Natural killer cell (primary cell): Measurements from ENCODE around the gene CDK13. TPM values are rescaled to one million over a fixed set of nuclear protein-coding genes. Genes with fewer than 3 reads are reported as not detected.

Source experiments
- ATAC-seq, 3 donors: fragments of 150-1000 bp in 2 of 3; fragments of 200-7000 bp in 1 of 3; cut with Tn5 transposase; 1 replicate in 1 of 3; 2 replicates in 2 of 3; pipeline ENCODE4 v1.10.0; 2021; ENCODE audit warnings: mild to moderate bottlenecking in 2 of 3, moderate library complexity in 2 of 3
- DNase-seq, 2 donors: peaks; one replicate each; pipeline versions ENCODE4 v3.0.0 to v3.0.0-alpha.2; 2013 to 2021; ENCODE audit warnings: mixed read lengths in 1 of 2
- H3K27ac ChIP-seq: one replicate; pipeline ENCODE4 v1.5.1; 2013; ENCODE audit warnings: mild to moderate bottlenecking, low read length
- H3K27me3 ChIP-seq: one replicate; pipeline ENCODE4 v1.6.1; 2013; ENCODE audit warnings: low read length; ENCODE audit not compliant: control insufficient read depth, insufficient read depth
- H3K36me3 ChIP-seq: one replicate; pipeline ENCODE4 v1.6.1; 2013; ENCODE audit warnings: low read length; ENCODE audit not compliant: control insufficient read depth, insufficient read depth
- H3K4me1 ChIP-seq: one replicate; pipeline ENCODE4 v1.6.1; 2013; ENCODE audit warnings: low read length; ENCODE audit not compliant: control insufficient read depth, insufficient read depth
- H3K4me3 ChIP-seq: one replicate; pipeline ENCODE4 v1.5.1; 2013; ENCODE audit warnings: low read length
- H3K9me3 ChIP-seq: one replicate; pipeline ENCODE4 v1.6.1; 2013; ENCODE audit warnings: low read length; ENCODE audit not compliant: control insufficient read depth, insufficient read depth
- H3K27ac Mint-ChIP-seq, 2 donors: one replicate each; pipeline ENCODE4 v1.8.0; 2022; ENCODE audit warnings: mild to moderate bottlenecking in 2 of 2, mixed read lengths in 2 of 2, moderate library complexity in 1 of 2
- H3K27me3 Mint-ChIP-seq, 2 donors: one replicate each; pipeline ENCODE4 v1.8.0; 2022; ENCODE audit warnings: low read depth in 2 of 2, mixed read lengths in 2 of 2
- H3K36me3 Mint-ChIP-seq: one replicate; pipeline ENCODE4 v1.8.0; 2022; ENCODE audit warnings: mixed read lengths
- H3K4me1 Mint-ChIP-seq, 2 donors: one replicate each; pipeline ENCODE4 v1.8.0; 2022; ENCODE audit warnings: mixed read lengths in 2 of 2
- H3K4me3 Mint-ChIP-seq: one replicate; pipeline ENCODE4 v1.8.0; 2022; ENCODE audit warnings: mild to moderate bottlenecking, moderate library complexity, mixed read lengths
- H3K9me3 Mint-ChIP-seq, 2 donors: one replicate each; pipeline ENCODE4 v1.8.0; 2022; ENCODE audit warnings: mixed read lengths in 2 of 2
- WGBS: methylation state at CpG from one replicate; pipeline ENCODE4 v1.1.7; 2013; ENCODE audit warnings: missing lambda C conversion rate; ENCODE audit not compliant: insufficient coverage; 5-methylcytosine and 5-hydroxymethylcytosine counted together
- intact Hi-C: fragments of 100-400 bp; cut with micrococcal nuclease; formaldehyde crosslinking; loops from one replicate; pipeline ENCODE4 v1.14.2; 2022
- total RNA-seq, 4 donors: library from RNA; stranded (reverse); fragments of 120-200 nt in 1 of 4; gene quantifications; one replicate each; pipeline versions ENCODE4 v1.2.3 to v1.2.4, GENCODE V29; 2013 to 2022
- TF ChIP-seq, protein P1 (sequence below): fragments of 200-600 bp; IDR thresholded peaks from one replicate; pipeline ENCODE4 v1.8.0; 2022; ENCODE audit warnings: antibody characterized with exemption

CDK13 gene
- total RNA-seq, 3 donors from 2014 or later (not counting 1 experiment from before 2014, with no cell fraction given), result 149 to 179 (median 163) TPM

DNA sequence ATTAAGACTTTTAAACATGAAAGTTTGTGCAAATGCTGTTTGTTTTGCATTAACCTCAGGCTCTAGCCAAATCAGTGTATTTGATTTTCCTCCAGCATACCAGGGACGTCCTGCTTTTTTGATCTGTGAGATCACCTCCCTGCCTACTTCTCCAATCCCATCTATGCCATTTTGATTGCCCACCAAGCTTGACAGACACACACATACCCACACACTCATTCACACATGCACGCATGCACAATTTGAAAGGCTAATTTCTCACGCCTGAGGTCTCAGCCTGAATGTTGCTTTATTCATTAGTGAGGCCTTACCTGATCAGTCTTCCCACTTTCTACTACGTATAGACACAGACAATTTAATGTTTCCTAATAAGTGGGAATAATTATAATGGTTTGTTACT, 53.5 kb downstream of the CDK13 start:
- Histone ChIP-seq H3K4me1 (no peaks in the 10 kb centered on the region), H3K27me3 (no peaks in the 10 kb centered on the region), H3K27ac (no peak overlapping the region), H3K4me3 (no peak overlapping the region), H3K36me3 (peaks cover 30% of the 10 kb centered on the region), H3K9me3 (no peaks in the 10 kb centered on the region)
- no peak overlapping the region for H3K4me3 Mint-ChIP-seq
- intact Hi-C loops, result no loop called here
- H3K9me3 Mint-ChIP-seq, result no peaks in the 10 kb centered on the region
- peak overlapping the region; percentile 22 to 29 for H3K27ac Mint-ChIP-seq
- peaks cover 11 to 17% of the 10 kb centered on the region in 2 donors for H3K4me1 Mint-ChIP-seq
- WGBS, result 87% methylated on average over 3 of the region's 4 CpGs
- H3K36me3 Mint-ChIP-seq, result no peaks in the 10 kb centered on the region
- ATAC-seq, result no peak
- no peaks in the 10 kb centered on the region for H3K27me3 Mint-ChIP-seq
- TF ChIP-seq, protein P1, sequence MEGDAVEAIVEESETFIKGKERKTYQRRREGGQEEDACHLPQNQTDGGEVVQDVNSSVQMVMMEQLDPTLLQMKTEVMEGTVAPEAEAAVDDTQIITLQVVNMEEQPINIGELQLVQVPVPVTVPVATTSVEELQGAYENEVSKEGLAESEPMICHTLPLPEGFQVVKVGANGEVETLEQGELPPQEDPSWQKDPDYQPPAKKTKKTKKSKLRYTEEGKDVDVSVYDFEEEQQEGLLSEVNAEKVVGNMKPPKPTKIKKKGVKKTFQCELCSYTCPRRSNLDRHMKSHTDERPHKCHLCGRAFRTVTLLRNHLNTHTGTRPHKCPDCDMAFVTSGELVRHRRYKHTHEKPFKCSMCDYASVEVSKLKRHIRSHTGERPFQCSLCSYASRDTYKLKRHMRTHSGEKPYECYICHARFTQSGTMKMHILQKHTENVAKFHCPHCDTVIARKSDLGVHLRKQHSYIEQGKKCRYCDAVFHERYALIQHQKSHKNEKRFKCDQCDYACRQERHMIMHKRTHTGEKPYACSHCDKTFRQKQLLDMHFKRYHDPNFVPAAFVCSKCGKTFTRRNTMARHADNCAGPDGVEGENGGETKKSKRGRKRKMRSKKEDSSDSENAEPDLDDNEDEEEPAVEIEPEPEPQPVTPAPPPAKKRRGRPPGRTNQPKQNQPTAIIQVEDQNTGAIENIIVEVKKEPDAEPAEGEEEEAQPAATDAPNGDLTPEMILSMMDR, result no peak
- DNase-seq, result no peak

DNA sequence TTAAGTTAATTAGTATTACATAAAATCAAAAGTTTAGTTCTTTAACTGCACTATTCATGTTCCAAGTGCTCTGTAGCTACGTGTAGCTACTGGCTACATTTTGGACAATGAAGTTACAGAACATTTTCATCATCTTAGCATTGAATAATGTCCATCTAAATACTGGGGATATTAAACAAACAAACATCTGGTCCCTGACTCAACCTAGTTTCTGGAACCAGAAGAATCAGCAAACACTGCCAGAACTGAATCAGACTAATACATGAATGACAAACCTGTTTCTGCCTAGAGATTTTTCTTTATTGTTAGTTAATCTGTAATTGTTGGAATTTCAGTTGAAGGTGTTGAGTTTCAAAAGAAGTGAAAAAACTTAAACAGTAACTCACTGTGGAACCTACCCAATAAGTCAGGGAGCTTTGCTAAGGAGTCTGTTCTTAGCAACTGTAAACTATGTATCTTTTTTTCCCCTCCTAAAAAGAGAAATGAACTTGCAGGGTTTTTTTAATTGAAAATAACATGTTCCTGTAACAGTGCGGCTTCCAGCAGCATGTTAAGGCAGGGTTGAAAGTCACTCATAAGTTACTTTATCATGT, 58.3 kb downstream of the CDK13 start:
- Histone ChIP-seq H3K27ac (no peak overlapping the region), H3K27me3 (no peaks in the 10 kb centered on the region), H3K4me1 (no peaks in the 10 kb centered on the region), H3K4me3 (no peak overlapping the region), H3K9me3 (no peaks in the 10 kb centered on the region), H3K36me3 (peaks cover 24% of the 10 kb centered on the region)
- 94% methylated on average over 1 of the region's 2 CpGs for WGBS
- TF ChIP-seq, protein P1, result no peak
- no peak for DNase-seq
- intact Hi-C loops, result no loop called here
- peak overlapping the region in 1 of 2 donors; percentile 38 for H3K27ac Mint-ChIP-seq
- no peak overlapping the region for H3K4me3 Mint-ChIP-seq
- ATAC-seq, result no peak
- H3K9me3 Mint-ChIP-seq, result no peaks in the 10 kb centered on the region
- H3K4me1 Mint-ChIP-seq, result peaks cover 18 to 20% of the 10 kb centered on the region in 2 donors
- no peaks in the 10 kb centered on the region for H3K36me3 Mint-ChIP-seq
- no peaks in the 10 kb centered on the region for H3K27me3 Mint-ChIP-seq

DNA sequence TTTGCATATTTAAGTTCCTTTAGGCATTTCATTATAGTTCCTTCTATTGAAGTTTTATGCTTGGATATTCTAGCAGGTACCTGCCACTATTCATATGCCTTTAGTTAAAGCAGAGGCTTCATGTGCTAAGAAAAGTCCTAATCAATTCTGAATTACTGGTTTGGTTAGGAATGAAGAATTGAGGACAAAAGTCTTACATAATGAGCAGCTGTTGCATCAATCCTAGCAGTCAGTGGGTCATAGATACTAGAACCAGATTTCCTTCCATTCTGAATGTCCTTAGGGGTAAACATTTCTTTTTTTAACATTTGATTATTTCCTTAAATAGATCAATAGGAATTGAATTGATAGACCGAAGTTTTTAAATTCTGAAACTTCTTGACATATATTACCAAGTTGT, 59.2 kb downstream of the CDK13 start:
- Histone ChIP-seq H3K27me3 (no peaks in the 10 kb centered on the region), H3K9me3 (no peaks in the 10 kb centered on the region), H3K36me3 (peaks cover 21% of the 10 kb centered on the region), H3K27ac (no peak overlapping the region), H3K4me3 (no peak overlapping the region), H3K4me1 (no peaks in the 10 kb centered on the region)
- WGBS, result no CpG with 5 or more reads among the region's 1 CpG
- intact Hi-C loops, result no loop called here
- ATAC-seq (no peak), DNase-seq (no peak)
- Mint-ChIP-seq H3K27me3 (no peaks in the 10 kb centered on the region), H3K4me3 (no peak overlapping the region), H3K36me3 (no peaks in the 10 kb centered on the region), H3K9me3 (no peaks in the 10 kb centered on the region), H3K4me1 (peaks cover 17 to 22% of the 10 kb centered on the region in 2 donors), H3K27ac (peak overlapping the region in 1 of 2 donors; percentile 33)
- TF ChIP-seq, protein P1, result no peak

DNA sequence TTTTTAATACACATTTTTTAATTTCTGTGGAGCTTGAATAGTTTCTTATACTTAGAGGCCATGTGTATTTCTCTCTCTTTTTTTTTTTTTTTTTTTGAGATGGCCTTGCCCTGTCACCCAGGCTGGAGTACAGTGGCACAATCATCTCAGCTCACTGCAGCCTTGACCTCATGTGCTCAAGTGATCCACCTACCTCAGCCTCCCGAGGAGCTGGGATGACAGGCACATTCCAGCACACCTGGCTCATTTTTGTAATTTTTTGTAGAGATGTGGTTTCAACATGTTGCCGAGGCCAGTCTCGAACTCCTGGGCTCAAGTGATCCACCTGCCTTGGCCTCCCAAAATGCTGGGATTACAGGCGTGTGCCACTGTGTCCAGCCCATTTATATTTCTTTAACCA, 64.3 kb downstream of the CDK13 start:
- no peaks in the 10 kb centered on the region for H3K9me3 Mint-ChIP-seq
- no peaks in the 10 kb centered on the region for H3K36me3 Mint-ChIP-seq
- DNase-seq, result no peak
- H3K27me3 ChIP-seq, result no peaks in the 10 kb centered on the region
- no peaks in the 10 kb centered on the region for H3K4me1 ChIP-seq
- H3K36me3 ChIP-seq, result peaks cover 21% of the 10 kb centered on the region
- peaks cover 30 to 34% of the 10 kb centered on the region in 2 donors for H3K4me1 Mint-ChIP-seq
- no peaks in the 10 kb centered on the region for H3K9me3 ChIP-seq
- TF ChIP-seq, protein P1, result no peak
- no peak overlapping the region for H3K4me3 ChIP-seq
- intact Hi-C loops, result no loop called here
- H3K27me3 Mint-ChIP-seq, result no peaks in the 10 kb centered on the region
- peak overlapping the region in 1 of 2 donors; percentile 49 for H3K27ac Mint-ChIP-seq
- H3K4me3 Mint-ChIP-seq, result no peak overlapping the region
- H3K27ac ChIP-seq, result no peak overlapping the region
- no peak for ATAC-seq
- 95% methylated on average over 3 of the region's 4 CpGs for WGBS
